GM19328 (cell line): Measurements from ENCODE around the gene WSCD1.

ENCODE experiments used
- ATAC-seq: cut with Tn5 transposase; IDR thresholded peaks from one replicate; pipeline ENCODE4 v1.9.1; 2021; ENCODE audit warnings: mild to moderate bottlenecking, moderate library complexity; ENCODE audit not compliant: unreplicated experiment

Gene WSCD1

DNA sequence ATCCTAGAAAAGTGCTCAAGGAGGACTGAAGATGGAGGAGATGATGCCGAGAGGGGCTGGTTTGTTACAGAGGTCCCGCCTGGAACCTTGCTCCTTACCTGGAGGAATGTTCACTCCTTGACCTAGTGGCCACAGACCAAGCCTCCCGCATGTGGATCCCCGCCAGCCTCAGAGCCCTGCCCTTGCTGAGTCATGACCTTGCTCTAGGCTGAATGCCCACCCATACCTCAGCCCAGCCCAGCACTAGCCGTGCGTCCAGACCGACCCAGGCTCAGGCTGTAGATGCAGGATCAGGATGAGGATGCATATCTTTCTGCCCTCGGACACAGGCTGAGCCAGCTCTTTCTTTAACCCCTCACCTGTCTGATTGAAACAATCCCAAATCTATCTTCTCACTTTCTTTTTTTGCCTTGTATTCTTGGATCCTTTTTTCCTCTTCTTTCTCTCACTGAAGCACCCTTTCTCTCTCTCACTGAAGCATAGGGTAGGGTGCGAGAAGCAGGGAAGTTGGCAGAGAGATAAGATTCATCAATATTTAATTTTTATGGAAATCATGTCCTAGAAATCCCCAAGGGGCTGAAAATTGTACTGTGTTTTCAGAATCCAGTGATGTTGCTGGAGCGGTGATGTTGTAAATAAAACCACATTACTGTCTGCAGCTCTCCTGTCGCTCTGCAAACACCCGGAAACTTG is 34.9 kb downstream of the WSCD1 start:
- ATAC-seq, result no peak

DNA sequence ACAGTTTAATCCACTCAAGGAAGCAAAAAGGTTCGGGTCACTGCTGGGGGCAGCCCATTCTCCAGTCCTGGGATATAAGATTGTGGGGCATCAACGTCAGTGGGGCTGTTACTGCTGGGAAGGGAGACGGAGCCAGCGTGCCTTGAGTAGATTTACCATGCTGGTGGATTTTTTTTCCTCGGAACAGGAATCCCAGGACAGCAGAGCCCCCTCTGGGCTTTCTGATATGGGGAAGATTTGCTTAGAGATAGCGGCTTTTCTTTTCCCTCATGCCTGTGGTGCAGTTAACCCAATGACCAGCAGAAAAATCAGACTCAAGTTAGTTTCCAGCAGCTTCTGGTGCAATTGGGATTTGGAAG is 35.4 kb downstream of the WSCD1 start:
- ATAC-seq, result no peak

DNA sequence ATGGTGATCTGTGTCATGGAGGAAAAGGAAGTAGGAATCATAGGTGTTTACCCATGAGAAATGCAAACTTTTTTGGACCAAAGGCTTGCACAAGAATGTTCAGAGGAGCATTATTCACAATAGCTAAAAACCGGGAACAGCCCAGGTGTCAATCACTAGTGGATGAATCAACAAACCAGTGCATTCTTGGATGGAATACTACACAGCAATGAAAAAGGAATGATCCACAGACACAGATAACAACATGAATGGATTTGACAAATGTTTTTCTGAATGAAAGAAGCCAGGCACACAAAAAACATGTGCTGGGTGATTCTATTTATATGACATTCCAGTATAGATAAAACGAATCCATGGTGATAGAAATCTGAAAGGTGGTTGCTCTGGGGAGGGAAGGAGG is 36.0 kb downstream of the WSCD1 start:
- no peak for ATAC-seq

DNA sequence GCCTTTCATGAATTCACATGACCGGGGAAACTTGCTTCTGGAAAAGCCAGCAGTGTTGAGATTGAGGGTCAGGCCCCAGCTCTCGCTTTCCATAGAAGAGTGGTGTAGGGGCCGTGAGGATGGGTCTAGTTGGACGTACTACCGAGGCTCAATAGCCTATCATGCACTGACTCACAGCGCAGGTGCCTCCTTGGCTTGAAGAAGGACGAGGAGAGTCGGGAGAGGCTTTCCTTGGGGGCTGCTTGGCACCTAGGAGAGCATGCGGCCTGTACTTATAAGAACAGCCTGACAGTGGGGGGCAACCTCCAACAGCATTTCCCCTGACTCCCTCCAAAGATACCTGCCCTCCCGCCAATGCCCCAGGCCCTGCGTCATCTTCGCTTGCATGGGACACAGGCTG is 37.6 kb downstream of the WSCD1 start:
- ATAC-seq, result no peak

DNA sequence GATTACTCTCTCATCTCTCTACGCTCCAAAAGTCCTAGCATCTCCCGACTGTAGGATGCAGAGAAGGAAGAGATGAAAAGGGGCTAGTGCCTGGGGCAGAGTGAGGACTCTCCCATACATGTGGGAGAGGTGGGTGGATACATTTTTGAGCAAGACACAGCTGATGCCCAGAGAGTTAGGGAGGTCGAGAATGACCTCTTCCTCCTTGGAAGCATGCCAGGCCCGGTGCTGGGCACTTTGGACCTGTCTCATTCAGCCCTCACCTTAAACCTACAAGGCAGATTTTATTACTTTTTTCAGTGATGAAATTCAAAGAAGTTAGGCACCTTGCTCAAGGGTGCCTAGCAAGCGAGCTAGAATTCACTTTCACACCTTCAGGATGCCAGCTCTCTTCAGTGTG is 38.2 kb downstream of the WSCD1 start:
- ATAC-seq, result no peak

DNA sequence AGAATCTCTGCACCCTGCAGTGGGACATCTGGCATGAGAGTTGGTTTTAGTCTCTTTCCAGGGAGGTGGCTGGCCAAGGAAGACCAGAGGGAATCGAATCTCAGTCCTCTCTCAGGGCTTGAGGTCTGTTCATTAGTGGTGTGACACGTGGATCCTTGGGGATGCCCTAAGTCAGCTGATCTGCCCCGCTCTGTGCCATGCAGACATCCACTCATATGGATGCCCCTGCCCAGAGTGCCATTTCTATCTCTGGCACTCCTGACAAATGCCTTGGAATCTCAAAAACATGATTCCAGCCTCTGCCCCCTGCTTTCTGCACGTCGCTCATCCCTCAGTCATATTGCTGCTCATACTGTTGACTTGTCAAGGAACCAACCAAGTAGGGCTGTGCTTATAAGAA is 38.8 kb downstream of the WSCD1 start:
- ATAC-seq, result no peak

DNA sequence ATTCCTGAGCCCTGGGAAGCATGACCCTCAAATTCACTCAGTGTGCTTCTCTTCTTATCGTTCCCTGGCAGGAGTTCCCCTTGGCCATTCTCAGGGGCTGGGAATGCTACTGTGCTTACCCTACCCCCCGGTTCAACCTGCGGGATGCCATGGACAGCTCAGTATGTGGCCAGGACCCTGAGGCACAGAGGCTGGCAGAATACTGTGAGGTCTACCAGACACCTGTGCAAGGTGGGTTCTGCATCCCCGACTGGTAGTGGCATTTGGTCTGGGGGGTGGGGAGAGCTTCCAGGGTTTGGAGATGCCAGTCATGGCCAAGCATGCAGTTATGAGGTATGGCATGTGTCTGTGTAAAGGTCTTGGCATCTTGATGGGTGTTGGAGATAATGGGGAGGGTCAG is 39.4 kb downstream of the WSCD1 start:
- ATAC-seq, result no peak

DNA sequence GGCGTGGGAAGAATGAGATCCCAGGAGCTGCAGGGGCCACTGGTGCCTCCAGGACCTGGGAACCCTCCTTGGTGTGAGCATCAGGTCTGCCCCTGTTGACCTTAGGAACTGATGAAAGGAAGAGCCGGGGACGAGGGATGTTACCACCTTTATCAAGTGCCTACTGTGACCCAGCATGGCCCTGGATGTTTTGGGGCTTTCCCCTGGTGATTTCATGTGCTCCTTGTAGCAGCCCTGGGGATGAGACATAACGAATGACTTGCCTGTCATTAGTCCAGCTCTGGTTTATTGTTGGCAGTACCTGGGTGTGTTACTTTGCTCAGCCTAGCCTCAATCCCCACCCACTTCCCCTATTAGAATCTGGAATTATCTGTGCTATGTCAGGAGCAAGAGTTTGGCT is 39.9 kb downstream of the WSCD1 start:
- no peak for ATAC-seq

DNA sequence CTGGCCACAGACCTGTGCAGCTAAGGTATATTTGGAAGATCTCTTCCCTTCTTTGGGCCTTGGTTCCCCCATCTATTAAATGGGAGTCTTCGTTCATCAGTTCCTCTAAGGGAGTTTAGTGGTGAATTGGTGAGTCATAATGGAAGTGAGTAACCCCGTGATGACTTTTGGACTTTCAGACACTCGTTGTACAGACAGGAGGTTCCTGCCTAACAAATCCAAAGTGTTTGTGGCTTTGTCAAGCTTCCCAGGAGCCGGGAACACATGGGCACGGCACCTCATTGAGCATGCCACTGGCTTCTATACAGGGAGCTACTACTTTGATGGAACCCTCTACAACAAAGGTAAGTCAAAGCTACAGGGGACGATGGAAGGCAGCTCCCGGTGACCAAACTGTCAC is 40.4 kb downstream of the WSCD1 start:
- no peak for ATAC-seq

DNA sequence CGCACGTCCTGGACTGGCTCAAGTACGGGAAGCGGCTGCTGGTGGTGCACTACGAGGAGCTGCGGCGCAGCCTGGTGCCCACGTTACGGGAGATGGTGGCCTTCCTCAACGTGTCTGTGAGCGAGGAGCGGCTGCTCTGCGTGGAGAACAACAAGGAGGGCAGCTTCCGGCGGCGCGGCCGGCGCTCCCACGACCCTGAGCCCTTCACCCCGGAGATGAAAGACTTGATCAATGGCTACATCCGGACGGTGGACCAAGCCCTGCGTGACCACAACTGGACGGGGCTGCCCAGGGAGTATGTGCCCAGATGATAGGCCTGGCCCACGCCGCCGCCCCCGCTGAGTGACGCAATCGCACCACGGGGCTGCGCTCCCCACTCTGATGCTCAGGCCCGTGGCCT is 50.2 kb downstream of the WSCD1 start:
- ATAC-seq, result no peak

DNA sequence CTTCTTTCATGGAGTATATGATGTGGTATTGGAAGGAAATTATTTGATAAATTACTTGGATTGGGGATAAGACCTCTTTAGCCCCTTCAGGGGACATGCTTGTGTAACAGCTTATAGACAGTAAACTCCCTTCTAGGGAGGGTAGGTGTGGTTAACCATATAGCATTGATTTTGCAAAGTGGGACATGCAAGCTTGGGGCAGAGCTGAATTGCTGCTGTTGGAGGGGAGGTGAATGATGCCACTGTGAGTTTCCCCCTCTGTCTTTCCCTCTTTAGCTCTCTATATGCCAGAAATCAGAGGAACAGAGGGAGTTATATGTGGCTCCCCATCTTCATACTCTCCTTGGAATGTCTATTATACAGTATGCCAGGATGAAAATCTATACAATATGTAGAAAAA is 54.7 kb downstream of the WSCD1 start:
- ATAC-seq, result no peak

DNA sequence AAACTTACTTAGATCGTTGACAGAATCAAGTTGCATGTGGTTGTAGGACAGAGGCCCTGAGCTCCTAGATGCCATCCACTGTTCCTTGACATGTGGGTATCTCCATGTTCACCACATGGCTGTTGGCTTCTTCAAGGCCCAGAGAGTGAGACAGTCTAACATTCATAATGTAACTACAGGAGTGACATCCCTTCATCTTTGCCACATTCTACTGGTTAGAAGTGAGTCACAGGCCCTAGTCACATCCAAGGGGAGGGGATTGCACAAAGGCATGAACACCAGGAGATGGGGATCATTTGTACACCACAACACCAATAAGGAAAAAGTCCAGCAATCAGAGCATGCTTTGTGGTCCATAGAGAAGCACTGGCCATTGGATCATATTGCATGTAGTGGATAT is 56.6 kb downstream of the WSCD1 start:
- ATAC-seq, result no peak

DNA sequence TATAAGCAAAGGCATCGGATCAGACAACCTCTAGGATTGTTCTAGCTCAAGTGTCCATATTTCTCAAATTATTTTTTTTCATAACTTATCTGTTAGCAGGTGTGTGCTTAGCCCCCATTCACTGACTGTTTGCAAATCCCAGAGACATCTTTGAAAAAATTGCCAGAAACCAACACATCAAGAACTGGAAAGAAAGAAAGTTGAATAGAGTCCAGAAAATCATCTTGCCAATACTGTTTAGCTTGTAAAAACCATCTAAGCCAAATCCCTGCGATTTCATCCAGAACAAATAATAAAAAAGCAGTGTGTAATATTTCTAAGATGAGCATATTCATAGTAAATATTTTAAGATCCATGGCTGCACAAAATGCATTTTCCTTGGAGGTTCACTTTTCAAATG is 64.5 kb downstream of the WSCD1 start:
- ATAC-seq, result no peak

DNA sequence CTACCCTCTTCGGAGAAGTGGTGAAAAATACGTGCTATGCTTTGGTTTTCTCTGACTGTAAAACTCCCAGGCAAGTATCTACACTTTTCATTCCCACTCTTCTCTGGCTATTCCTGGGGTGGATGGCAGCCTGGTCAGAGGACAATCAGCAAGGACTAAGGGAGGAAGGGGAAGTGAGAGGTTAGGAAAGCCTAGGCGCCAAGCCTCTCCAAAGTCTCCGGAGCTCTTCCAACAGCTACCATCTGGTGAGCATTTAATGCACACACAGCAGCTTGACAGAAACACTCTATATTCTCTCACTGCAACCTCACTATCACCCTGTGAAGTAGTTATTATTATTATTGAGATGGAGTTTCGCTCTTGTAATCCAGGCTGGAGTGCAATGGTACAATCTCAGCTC is 65.1 kb downstream of the WSCD1 start:
- no peak for ATAC-seq

DNA sequence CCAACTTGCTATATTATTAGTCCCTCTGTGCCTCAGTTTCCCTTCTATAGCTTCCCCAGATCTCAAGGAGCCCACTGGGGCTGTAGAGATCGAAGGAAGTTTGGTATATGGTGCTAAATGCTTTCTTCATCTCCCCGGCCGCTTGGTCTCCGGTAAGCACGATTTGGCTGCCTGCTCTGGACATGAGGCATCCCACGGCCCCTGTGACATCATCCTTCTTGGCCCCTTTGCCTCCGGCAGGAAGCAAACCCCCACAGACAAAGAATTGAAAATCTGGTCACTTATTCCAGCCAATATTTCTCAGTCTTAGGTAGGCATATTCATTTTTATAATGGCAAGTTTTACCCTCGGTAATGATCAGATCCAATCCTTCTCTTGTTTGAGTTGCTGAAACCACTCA is 65.8 kb downstream of the WSCD1 start:
- ATAC-seq, result no peak

DNA sequence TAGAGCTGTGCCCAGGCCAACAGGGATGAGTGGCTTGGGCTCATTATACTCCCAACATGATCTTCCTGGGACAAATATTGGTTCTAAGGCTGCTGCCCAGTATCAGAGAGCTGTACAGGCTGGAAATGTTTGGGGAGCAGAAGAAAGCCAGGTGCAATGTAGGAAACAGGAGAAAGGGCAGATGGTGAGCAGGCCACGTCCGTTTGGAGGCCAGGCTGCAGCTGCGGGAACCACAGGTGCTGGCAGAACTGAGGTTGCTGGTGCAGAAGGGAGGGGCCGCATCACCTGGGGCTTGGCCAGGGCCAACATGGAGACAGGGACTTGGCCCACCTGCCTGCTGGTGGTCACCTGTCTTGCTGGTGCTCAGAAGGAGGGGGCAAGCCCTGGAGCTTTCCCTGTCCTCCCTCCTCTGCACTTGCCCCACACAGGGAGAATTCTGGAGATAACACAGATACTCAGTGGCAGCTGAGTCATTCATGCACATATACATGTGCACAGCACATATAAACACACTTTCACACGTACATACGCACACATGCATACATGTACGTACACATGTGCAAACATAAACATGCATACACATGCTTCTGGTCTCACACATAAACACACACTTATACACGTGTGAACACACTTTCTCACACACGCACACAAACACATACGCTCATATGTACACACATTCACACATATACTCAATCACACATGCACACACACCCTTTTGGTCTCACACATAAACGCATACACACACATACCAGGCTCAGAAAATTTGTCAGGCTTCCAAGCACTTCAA is 67.7 kb downstream of the WSCD1 start:
- no peak for ATAC-seq

DNA sequence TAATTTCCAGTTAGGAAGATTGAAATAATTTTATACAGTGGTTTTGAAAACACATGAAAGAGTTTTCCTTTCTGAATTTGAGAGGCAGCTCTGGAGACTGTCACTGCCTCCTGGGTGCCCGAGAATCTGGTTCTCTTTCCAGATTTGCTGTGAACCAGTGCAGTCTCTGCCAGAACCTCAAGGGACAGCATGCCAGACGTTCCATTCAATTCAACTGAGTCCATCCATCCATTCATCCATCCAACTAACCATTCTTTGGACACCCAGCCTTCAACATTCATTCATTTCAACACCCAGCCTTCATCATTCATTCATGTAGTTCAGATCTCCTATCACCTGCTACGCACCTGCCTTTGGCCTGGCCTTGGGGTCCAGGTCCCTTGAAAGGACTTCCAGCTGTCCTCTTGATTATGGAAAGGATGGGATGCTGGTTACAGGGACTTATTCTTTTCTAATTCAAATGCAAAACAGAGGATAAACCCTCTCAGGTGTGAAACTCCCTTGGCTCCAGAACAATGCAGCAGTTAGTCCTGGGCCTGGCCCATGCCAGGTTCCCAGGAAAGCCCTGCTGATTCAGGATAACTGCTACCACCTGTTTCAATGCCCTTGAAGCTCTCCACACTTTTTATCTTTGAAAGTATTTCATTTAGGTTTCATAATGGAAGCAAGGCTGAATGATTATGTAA is 68.7 kb downstream of the WSCD1 start:
- ATAC-seq, result no peak

DNA sequence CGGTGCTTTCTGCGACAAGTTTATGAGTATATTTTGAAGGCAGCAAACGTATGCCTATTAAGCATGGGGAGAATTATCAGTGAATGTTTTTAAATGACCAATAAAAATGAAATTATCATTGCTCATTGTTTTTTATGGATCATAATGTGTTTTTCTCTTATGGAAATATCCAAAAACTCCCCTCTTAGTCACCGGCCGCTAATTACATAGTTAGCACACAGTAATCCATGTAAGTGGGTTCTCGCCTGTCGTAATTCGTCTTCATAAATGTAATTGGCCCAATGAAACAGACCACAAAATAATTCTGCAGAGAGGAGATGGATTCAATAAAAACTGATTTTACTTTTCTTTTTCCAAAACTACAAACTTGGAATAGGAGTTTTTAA is 69.3 kb downstream of the WSCD1 start:
- ATAC-seq, result no peak

DNA sequence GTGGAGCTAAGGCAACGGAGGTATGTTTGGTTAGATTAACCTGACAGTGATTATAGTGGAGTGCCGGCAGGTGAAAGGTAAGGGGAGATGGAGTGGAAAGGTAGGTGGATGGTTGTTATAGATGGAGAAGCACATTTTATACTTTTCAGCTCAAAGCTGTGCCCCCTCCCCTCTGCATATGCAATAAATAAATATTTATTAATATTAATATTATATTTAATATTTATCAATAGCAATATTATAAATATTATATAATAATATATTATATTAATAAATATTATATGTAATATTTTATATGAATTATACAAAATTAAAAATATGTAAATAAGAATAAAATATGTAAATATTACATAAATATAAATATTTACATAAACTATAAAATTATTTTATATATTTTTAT is 70.0 kb downstream of the WSCD1 start:
- no peak for ATAC-seq

DNA sequence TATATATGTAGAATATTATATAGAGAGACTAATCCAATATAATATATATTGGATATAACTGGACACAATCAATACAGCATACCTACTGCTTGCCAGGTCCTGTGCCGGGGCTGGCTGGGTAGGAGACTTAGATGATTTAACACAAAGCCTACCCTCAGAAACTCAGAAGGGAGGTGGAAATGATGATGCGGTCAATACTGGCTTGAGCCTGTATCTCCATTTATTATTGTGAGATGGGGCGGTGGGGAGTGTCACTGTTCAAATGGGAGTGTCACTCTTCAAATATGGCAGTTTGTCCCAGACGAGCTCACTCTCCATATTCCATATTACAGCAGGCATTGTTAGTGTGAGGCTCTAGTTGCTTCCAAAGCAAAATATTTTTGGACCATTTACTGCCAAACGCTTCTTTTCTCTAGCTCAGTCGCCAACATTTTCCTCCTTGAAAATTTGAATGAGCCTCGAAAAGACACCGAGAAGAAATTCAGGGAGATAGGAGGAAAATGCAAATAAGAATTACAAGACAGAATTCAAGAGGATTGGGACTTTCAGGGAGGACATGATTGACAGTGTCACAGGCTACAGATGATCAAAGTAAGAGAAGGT is 70.7 kb downstream of the WSCD1 start:
- no peak for ATAC-seq

DNA sequence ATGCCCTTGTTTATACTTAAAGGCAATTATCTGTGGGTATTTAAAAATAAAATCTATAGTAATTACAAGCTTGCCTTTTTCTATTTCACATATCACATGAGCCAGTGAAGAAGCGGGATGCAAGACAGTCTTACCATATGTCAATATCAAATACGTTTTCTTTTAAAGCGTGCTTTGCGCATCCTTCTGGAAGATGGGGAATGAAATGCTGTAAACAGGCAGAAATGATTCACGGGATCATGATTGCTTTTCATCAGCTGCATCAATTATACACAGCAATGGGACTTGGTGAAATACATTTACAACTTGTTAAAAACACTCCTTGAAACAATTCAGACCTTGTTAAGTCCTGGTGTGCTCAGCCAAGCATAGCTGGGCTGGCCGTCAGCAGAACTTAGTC is 72.5 kb downstream of the WSCD1 start:
- ATAC-seq, result no peak

DNA sequence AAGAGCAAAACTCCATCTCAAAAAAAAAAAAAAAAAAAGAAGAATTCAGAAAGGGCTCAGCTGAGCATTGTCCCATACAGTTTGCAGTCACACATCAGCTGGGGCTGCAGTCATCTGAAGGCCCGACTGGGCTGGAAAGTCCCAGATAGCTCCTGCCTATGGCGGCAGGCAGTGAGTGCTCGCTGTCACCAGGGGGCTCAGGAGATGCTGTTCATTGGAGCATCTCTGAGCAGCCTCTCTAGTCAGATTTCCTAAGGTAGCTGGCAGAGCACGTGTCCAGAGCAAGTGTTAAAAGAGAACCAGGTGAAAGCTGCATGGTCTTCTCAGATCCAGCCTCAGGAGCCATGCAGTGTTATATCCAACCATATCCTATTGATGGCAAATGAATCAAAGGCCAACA is 75.8 kb downstream of the WSCD1 start:
- no peak for ATAC-seq
